RWPE2 (cell line): ENCODE data around the gene CNST.
A peak's percentile ranks its signal among the peaks of the same experiment; 100 is the strongest.
"Not testable (repeated sequence)": the region's sequence is repeated elsewhere in the genome, so short reads cannot be mapped to it uniquely, and the experiment has no call there.

Experiments used
- ATAC-seq: fragments of 200-7000 bp; cut with Tn5 transposase; 3 replicates; pipeline ENCODE4 v1.9.1; 2021; ENCODE audit warnings: low read depth
- DNase-seq: peaks from one replicate; pipeline ENCODE4 v3.0.0-alpha.2; 2020; ENCODE audit warnings: low spot score
- H3K27ac ChIP-seq: fragments of 450-650 bp; 2 replicates; pipeline ENCODE4 v1.5.1; 2017; ENCODE audit warnings: mild to moderate bottlenecking; ENCODE audit not compliant: poor library complexity, severe bottlenecking
- H3K27me3 ChIP-seq: fragments of 250-450 bp; sonication (Bioruptor Pico); 2 replicates; pipeline ENCODE4 v1.5.1; 2021; ENCODE audit warnings: mild to moderate bottlenecking, moderate library complexity; ENCODE audit not compliant: insufficient read depth, poor library complexity, severe bottlenecking
- H3K36me3 ChIP-seq: fragments of 250-450 bp; sonication (Bioruptor Pico); 2 replicates; pipeline ENCODE4 v1.5.1; 2020; ENCODE audit warnings: low read depth, mild to moderate bottlenecking, moderate library complexity
- H3K4me1 ChIP-seq: fragments of 250-450 bp; sonication (Bioruptor Pico); 2 replicates; pipeline ENCODE4 v1.5.1; 2021; ENCODE audit warnings: mild to moderate bottlenecking, moderate library complexity; ENCODE audit not compliant: insufficient read depth, poor library complexity, severe bottlenecking
- H3K4me3 ChIP-seq: fragments of 250-450 bp; sonication (Bioruptor Pico); 2 replicates; pipeline ENCODE4 v1.5.1; 2021; ENCODE audit warnings: mild to moderate bottlenecking, moderate library complexity; ENCODE audit not compliant: severe bottlenecking
- H3K9me3 ChIP-seq: fragments of 250-450 bp; sonication (Bioruptor Pico); 2 replicates; pipeline ENCODE4 v1.5.1; 2021; ENCODE audit warnings: mild to moderate bottlenecking, moderate library complexity; ENCODE audit not compliant: severe bottlenecking
- CTCF ChIP-seq: fragments of 450-650 bp; IDR thresholded peaks from one replicate; pipeline ENCODE4 v1.5.1; 2017; ENCODE audit warnings: mild to moderate bottlenecking, moderate library complexity; ENCODE audit not compliant: poor library complexity, severe bottlenecking

The CNST gene

DNA sequence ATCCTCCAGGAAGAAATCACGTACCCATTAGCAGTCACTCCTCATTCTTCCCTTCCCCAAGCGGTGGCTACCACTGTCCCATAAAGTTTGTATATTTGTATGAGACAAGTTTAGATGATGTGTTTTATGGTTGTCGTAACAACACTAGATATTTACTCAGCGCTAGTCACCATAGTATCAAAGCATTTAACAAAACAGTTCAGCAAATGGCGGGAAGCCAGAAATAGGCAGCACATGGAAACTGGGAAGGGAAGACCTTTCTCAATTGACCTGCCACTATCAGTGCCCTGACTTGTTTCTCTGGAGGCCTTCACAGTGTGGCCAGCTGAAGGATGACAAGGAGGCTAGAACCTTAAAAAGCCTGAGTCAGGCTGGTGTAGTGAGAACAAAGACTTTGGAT, 31.1 kb downstream of the CNST start:
- Histone ChIP-seq H3K4me3 (no peak overlapping the region), H3K27ac (no peak overlapping the region), H3K9me3 (no peaks in the 10 kb centered on the region), H3K4me1 (peaks cover 12% of the 10 kb centered on the region), H3K27me3 (no peaks in the 10 kb centered on the region), H3K36me3 (peaks cover 6% of the 10 kb centered on the region; the same call in 1 of the 2 replicates)
- TF ChIP-seq CTCF, result no peak
- ATAC-seq (peak; percentile 75), DNase-seq (no peak)

DNA sequence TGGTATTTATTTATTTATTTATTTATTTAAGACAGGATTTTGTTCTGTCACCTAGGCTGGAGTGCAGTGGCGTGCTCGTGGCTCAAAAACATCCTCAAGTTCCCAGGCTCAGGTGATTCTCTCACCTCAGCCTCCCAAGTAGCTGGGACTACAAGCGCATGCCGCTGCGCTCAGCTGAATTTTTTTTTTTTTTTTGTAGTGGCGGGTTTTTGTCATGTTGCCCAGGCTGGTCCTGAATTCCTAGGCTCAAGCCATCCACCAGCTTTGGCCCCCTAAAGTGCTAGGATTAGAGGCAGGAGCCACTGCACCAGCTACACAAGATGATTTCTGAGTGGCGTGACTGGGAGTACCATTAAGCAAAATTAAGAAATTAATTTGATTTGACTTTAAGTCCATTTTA, 31.7 kb downstream of the CNST start:
- H3K27ac ChIP-seq, result no peak overlapping the region
- no peaks in the 10 kb centered on the region for H3K27me3 ChIP-seq
- peaks cover 12% of the 10 kb centered on the region for H3K4me1 ChIP-seq
- ATAC-seq (no peak), DNase-seq (no peak)
- no peak overlapping the region for H3K4me3 ChIP-seq
- no peak for TF ChIP-seq CTCF
- H3K9me3 ChIP-seq, result no peaks in the 10 kb centered on the region
- H3K36me3 ChIP-seq, result peaks cover 6% of the 10 kb centered on the region; the same call in 1 of the 2 replicates

- DNase-seq (no peak), ATAC-seq (no peak)
- Histone ChIP-seq H3K27me3 (no peaks in the 10 kb centered on the region), H3K36me3 (peaks cover 6% of the 10 kb centered on the region; the same call in 1 of the 2 replicates), H3K27ac (no peak overlapping the region), H3K9me3 (no peaks in the 10 kb centered on the region), H3K4me1 (peaks cover 12% of the 10 kb centered on the region), H3K4me3 (no peak overlapping the region)
- no peak for TF ChIP-seq CTCF
Measured at GRCh38 chr1:246599315-246599714, 33.1 kb downstream of the CNST start.

DNA sequence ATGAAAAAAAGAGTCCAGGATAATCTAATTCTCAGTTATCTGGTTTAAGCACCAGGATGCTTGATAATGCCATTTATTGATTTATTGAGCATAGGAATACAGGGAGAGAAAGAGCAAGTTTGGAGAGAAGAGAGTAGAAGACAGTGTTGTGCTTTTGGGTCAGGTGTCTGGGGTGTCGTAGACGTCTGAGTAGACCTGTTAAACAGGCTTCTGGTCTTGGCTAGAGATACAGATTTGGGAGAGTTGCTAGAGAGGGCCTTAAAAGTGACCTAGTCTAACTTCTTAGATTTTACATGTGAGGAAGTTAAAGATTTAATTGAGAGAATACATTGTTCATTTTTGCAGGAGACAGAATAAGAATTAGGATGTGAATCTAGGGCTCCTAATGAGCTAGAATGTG, 34.3 kb downstream of the CNST start:
- Histone ChIP-seq H3K9me3 (no peaks in the 10 kb centered on the region), H3K36me3 (peaks cover 6% of the 10 kb centered on the region; the same call in 1 of the 2 replicates)
- no peak for TF ChIP-seq CTCF

GRCh38 chr1:246602194-246602593, 35.9 kb downstream of the CNST start:
- Histone ChIP-seq H3K9me3 (no peaks in the 10 kb centered on the region), H3K4me3 (no peak overlapping the region), H3K27ac (no peak overlapping the region), H3K4me1 (peaks cover 6% of the 10 kb centered on the region), H3K36me3 (no peaks in the 10 kb centered on the region), H3K27me3 (no peaks in the 10 kb centered on the region)
- ATAC-seq, result no peak
- DNase-seq, result no peak
- TF ChIP-seq CTCF, result no peak

More for the DNA sequence above, 34.3 kb downstream of the CNST start:
- ATAC-seq (no peak), DNase-seq (no peak)
- H3K27me3 ChIP-seq, result no peaks in the 10 kb centered on the region
- peaks cover 9% of the 10 kb centered on the region for H3K4me1 ChIP-seq
- H3K4me3 ChIP-seq, result no peak overlapping the region
- H3K27ac ChIP-seq, result no peak overlapping the region

GRCh38 chr1:246605231-246605630, 39.0 kb downstream of the CNST start:
- not testable (repeated sequence) for H3K4me3 ChIP-seq, H3K36me3 ChIP-seq, H3K27me3 ChIP-seq, H3K27ac ChIP-seq, DNase-seq, ATAC-seq, H3K9me3 ChIP-seq
- H3K4me1 ChIP-seq, result peaks cover 14% of the 10 kb centered on the region
